ENCODE data around the gene DHX16.

DHX16 gene

DNA sequence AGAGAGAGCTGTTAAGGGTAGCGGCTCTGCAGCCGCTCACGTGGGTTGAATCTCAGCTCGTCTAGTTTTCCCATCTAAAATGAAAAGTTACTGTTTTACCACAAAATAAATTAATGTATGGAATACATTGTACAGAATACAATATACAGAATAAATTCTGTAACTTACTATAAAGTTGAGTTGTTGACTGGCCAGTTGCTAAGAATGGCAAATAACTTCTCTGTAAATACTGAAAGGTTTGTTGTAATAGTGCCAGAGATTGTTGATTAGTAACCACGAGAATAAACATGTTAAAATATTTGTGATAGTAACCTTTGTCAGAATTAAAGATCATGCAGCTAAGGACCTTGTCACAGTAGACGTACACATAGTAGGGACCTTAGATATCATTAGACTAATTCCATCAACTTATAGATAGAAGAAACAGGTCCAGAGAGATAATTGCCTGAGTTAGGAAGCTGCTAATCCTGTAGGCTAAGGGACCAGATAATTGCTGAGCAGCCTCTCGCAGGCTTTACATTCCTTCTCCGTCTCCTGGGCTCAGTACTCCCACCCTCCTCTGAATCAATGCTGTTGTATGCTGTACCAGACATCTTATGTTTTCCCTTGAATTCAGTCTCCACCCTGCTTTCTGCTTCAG lies 18.5 kb upstream of the DHX16 start:
- no peak for DNase-seq

DNA sequence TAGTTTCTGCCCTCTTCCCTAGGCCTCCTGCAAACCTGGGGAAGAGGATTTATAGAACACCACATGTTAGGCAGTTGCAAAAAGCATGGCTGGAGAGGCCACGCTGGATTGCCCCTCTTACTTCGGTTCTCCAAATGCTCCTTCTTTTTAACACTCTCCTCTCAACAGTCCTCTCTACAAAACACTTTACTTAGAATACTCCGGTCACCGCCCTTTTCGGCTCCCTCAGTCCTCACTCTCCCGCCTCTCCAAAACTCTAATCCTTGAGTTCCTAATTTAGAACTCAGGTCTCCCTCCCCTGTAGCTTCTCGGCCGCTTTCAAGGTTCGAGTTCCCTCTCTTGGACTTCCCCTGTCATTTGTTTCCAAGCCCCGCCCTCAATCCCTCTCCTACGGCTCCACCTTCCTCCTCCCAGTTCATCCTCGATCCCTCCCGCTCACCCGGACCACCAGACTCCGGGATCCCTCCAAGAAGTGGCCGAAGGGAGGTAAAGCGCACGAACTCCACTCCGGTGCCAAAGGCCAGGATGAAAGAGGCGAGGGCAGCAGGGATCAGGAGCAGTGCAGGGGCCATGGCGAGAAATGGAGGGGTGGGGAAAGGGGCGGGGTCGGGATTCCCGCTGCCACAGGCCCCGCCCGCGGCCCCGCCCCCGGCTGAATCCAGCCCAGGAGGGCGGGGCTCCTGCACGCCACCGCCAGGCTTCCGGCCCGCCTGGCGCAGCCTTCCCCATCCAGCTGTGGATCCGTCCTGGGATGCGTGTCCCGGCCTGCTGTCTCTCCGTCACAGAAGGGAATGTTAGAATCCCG lies 17.8 kb upstream of the DHX16 start, which contains the start of gene NRM:
Gene NRM, minus strand, starts transcription at position 582 of the 805 bp plus-strand sequence. Its CDS starts 10 bp downstream, at position 572.
- peak; percentile 59 to 69 for DNase-seq

DNA sequence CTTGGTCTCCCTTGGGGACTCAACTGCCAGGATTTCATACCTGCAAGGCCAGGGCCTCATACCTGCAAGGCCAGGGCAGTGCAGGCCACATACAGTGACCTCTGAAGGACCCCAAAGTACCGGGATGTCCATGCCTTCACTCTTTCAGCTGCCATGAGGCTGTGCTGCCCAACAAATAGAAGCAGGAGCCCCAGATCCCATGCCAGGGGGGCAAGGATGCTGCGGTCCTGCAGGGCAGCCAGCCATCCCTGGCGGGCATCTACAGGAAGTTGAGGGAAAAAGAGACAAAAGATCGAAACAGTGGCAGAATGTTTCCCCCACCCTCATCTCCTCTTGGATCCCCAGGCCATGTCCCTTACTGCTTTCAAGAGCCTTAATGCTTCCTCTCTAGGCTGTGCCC lies 17.2 kb upstream of the DHX16 start:
- no peak for DNase-seq

DNA sequence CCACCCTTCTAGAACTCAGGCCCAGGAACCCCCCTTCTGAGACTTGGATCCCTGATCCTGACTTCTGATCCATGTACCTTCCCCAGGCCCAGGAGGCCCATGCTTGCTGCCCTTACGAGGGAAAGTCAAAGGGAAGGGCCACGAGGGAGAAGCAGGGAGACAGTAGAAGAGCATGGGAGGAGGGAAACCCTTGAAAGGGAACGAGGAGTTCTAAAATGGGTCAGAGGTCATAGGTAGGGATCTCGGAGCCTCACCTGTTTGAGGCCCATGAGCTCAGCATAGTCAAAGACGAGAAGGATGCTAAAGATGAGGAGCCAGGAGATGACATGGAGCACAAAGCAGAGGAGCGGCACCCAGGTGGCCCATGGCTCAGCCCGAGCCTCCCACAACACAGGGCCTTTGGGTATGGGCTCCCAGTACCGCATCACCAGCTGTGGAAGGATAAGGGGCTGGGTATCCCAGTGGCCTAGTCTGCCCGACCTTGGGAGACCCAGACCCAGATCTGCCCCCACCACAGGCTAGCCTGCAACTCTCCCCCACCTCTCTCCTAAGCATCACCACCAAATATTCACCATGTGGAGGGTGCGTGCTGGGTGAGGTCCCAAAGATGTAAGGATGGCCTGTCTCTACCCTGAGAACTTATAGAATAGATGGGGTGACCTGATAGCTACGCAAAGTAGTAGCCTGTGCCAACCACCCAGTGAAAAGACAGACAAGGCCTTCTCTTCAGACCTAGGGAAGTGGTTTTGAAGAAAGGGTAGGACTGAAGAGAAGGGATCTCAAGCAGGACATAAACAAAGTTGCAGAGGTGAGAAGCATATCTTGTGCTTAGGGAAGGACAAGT lies 16.4 kb upstream of the DHX16 start:
- no peak for DNase-seq

DNA sequence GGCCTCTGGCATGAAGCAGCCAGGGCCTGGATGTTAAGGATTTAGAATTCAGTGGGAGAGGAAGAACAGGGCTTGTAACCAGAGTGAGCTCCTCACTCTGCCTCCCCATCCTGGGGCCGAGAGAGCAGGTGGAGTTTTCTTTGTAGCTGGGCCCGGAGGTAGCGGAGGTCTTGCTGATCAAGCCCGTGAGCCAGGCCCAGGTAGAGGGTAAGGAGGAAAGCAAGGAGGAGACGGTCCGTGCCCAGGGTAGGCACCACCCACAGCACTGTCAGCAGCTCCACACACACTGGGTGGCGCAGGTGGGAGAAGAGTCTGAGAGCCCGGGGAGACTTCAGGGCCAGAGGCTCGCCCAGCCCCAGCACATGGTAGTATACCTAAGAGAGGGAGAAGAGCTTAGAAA lies 15.8 kb upstream of the DHX16 start:
- peak in 1 of 2 donors; percentile 43 for DNase-seq

DNA sequence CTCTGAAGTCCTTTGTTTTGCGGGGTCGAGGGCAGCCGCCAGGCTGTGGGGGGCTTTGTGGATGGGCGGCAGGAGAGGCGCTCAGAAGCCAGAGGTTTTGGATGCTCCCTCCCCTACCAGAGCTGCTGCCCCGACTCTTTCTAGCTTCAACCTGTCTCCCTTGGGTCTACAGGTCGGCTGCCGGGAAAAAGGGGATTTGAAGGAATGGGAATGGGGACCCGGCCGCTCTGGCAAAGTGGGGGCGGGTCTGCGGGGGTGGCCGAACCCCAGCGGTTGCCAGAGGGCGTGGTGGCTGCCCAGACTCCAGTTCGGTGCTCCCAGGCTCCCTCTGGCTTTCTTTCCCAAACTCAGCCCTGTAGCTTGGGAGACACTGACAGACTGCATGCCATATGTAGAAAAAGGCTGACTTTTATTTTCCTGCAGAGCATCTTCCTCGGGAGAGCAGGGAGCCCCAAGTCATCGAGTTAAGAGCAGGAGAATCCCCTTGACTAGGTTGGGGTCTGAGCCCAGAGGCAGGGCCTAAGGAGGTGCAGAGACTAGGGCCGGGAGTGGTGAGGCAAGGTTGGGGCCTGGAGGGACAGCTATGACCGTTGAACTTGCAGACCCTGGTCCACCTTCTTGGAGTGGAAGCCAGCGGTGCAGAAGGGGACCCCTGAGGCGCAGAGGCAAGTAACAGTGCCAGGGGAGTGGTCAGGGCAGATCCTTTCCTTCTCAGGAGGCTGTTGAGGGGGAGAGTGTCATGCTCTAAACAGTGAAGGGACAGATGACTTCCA lies 15.0 kb upstream of the DHX16 start:
- no peak for DNase-seq

DNA sequence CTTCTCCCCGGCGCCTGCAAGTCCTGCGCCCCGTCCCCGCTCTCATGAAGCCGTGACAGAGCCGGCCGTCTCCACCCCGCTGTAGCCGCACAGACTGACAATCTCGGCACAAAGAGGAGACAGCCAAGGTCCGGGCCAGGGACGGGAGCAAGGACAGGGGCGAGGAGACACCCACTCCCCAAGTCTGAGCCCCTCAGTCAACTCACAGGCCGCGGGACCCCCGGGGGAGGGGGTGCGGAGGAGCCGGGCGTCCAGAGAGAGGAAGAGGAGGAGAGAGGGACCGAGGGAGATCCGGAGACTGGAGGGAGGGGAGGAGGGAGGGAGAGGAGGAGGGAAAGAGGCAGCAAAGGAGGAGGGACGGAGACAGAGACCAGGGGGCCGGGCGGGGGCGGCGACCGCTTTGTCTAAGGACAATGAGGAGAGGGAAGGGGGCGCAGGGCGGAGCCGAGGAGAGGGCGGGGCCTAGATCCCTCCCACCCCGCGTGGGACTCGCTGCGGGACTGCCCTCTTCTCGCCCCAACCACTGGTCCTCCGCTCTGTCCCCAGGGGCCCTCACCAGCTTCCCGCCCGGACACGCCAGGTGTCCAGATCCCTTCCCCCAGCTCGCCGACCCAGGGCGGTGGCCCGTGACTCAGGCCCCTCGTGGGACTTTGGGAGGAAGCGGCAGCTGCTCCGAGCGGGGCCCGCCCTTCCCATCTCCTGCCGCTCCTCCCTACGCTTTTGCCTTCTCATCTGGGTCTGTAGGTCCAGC lies 14.3 kb upstream of the DHX16 start:
- peak; percentile 79 to 88 for DNase-seq

DNA sequence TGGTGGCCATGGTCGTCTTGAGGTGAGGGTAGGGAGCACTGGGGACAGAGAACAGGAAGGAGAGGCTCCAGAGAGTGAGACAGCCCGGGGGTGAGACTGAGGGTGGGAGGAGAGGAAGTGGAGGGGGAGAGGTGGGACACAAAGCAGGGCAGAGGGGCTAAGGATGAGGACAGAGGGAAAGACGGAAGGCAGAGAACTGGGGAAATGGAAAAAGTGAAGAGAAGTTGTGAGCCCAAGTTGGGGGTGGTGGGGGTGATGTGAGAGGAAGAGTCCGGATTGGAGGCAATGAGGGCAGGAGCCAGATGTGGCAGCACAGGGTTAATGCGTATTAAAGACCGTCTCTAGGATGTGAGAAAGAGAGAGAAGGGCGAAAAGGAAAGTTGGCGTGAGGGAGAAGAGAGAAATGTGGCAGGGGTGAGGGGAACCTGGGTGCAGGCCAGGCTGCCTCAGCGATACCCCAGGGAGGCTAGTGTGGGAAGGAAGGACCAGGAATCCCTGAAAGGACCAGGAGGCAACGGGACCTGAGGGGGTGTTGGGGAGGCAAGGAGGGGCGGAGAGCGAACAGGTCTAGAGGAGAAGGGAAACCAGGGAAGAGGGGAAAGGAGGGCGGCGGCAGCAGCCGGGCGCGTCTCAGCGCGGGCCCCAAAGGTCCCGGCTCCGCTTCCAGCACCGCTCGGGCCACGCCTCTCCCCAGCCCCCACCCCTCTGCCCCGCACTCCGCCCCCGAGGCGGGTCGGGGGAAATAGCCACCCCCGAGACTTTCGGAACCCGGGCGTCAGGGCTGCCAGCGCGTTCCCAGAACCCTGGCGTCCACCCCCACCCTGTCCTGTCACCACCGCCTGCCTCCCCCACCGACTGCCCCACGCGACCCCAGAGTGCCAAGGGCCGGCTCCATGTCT lies 13.5 kb upstream of the DHX16 start, which contains the start of gene PPP1R18:
Gene PPP1R18, minus strand, starts transcription at position 637 of the 899 bp plus-strand sequence. Its CDS starts 627 bp downstream, at position 10.
- DNase-seq: peak; percentile 80 to 83

DNA sequence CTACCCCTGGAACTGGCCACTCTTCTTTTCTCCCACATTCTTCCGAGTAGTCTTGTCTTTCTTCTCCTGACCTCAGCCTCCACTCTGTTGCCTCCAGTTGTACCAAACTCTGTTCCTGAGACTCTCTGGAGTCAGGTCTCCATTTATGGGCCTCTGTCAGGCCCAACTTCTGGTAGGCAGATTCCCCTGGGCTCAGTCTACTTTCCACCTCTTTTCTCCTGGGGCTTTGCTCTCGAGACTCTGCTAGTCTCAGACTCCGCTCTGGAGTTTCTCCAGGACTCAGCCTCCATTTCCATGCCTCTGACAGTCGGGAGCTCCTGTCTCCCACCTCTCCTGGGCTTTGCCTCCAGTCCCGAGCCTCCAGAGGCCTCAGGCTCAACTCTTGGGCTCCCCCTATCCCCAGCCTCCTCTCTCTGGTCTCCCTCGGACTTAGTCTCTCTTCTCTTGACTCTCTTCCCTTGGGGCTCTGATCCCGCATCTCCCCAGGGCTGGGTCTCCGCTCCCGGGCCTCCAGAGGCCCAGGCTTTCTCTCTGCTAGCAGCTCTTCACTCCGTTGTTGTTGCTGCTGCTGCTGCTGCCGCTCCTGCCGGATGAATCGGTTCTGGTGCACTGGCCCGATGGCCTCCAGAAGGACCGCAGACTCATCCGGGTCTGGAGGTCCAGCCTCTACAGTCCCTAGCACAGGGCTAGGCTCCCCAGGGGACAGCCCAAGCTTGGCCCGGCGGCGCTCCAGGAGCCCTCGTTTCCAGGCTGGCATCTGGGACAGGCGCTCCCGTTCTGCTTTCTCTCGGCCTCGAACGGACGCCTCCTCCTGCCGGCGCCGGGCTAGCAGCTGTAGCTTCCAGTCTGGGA lies 12.6 kb upstream of the DHX16 start:
- peak in 1 of 2 donors; percentile 42 for DNase-seq

DNA sequence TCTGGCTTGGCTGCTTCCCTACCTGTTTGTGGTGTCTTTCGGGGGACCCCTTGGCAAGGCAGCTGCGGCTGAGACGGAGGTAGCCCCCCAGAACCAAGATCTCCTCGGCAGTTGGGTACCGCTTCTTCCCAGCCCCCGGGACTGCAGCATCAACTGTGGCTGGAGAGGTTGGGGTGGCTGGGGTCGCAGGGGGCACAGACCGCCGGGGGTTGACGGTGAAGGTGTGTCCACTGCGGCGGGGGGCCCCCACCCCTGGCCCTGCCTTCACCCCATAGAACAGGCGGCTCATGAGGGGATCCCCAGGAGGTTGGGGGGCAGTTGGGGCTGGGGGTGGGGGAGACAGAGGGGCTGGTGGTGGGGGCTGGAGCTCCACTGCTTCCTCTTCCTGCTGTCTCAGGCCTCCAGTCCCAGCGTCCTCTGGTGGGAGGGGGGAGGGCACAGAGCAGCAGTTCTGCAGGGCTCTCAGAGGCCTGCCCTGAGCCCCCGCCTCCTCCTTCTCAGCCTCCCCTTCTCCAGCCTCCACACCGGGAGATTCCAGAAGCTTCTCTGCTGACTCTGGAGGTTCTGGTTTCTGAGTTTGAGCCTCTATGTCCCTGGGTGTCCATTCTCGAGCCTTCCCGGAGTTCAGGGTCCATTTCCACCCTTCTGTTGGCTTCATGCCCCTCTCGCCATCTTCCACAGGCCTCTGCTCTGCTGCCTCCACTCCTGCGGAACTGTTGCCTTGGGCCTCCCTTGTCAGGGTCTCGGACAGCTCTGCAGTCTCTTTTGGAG lies 11.8 kb upstream of the DHX16 start:
- peak; percentile 56 to 58 for DNase-seq

DNA sequence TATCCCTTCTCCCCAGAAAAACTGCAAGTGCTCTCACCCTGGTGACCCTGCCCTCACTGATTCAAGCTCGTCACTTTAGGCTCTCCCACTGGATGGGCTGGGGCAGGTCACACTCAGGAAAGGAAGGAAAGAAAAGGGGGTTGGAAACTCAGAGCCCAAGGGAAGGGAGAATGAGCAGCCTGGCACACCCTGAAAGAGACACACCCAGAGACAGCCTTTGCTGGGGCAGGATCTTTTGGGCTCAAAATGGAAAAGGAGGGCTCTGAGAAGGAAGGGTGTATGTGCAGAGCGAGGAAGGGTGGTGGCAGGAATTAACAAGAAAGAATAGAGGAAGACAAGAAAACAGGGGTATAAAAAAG lies 11.2 kb upstream of the DHX16 start:
- DNase-seq: no peak

DNA sequence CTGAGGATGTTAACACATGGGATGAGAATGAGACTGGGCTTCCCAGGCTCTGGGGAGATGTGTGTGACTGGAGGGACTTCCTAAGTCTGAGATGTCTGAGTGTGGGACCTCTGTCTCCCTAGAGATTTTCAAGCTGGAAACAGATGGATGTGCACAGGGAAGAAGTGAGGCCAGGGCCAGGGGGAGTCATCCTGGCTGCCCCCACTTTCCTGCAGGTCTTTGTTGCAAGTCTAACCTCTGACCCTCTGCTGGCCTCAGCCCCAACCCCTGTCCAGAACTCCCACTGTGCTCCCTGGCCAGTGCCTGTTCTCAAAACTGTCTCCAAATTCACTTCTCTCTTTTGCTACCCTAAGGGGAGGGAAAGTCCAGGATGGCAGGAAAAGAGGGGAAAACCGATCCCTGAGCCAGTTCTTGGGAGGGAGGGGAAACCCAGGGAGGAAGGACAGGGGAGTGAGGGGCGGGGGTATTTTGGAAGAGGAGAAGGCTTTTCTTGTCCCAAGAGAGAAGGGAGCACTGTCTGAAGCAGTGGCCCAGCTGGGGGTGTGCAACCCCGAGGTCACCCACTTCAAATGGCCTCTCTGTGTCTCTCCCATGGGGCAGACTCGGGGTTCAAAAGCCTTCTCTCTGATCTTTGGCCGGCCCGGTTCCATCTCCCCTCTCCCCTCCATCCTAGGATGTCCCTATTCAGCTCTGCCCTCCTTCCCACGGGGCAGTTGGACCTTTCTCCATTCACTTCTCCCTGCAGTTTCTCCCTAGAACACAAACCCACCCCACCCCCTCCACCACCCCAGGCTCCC lies 10.6 kb upstream of the DHX16 start:
- no peak for DNase-seq

DNA sequence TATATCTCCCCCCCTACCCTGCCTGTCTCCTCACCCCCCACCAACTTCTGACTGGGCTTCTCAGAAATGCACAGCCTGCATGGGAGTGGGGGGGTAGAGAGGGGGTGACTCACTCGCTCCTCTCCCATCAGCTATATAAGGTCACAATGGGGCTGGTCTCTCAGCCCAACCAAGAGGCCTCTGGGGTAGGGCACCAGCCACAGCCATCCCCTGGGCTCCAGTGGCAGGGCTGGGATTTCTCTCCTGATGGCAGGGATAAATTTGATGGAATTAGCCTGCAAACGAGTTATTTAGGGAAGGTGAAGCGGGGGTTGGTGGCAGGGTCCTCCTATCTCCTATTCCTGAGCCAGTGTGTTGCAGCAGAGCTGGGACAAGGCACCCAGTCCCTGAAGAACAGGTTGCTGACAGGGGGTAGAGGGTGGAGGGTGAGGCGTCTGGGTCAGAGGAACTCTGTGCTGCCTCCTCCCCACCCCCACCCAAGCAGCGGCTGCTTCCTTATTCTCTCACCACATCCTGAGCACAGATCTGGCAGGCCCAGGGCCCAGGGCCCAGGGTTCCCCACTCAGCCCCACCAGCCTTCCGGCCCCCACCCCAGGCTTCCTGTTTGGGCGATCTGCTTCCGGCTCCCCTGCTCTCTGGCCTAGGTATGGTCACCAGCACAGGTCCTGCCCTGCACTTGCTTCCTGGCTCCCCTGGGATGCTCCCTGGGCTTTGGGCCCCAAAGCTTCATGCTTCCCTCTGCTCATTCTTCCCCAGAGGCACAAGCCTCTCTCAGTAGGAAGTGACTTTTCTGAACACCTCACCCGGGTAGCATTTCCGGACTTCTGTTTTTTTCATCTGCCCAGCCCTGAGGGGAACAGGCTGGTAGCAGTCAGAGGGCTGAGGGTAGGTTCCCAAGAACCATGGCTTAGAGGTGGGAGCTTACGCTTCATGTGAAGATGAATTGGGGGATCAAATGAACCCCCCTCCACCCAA lies 9.6 kb upstream of the DHX16 start:
- peak; percentile 89 to 92 for DNase-seq

DNA sequence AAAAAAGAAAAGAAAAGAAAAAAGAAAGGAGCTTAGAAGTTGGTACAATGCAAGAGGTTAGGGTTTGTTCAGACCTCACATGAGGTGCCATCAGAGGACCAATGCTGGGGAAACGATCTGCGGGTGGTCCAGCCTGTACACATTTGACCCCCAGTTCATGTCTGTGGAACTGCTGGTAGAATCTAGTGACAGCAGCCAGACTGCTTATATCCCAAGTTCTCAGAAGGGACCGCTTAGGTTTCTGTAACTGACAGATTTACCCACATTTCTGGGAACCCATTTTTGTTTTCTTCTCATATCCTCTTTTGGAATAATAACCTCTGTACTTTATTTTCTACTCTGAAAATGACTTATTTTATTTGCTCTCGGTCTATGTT lies 8.9 kb upstream of the DHX16 start:
- no peak for DNase-seq

DNA sequence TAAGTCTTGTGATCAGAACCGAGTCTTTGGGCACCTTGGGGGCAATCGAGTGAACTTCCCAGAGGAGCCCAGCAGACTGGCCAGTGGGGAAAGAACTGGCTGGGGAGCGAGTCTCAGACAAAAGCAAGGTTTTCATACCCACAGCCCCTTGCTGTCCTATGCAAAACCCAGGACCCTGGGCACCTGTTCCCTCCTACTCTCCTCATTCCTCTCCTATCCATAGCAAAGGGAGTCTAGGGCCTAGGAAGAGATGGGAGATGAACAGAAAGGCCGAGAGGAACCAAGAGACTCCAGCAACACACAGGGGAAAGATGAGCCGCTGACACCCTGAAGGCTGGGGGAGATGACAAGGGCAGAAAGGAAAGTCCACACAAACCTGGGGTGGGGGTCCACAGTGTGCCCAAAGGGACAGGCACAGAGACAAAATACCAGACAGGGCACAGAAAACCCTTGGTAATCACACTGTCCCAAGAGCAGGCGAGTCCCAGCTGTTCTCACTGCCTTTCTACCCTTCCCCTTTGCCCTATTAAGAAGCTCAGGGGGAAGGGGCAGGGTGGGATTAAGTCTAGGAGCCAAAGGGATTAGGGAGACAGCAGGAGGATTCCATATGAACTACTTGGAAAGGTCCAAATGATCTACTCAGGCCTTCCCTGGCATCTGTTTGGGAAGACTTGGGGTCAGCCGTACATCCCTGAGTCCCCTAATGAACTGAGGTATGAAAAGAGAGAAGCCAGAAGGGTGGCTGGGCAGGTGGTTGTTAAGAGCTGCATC lies 7.1 kb upstream of the DHX16 start:
- DNase-seq: no peak

Measured in CD4-positive, alpha-beta T cell treated with Interleukin-4 for 1 hour (primary cell).